Heart right ventricle (tissue), 16 donors: ENCODE results near the gene TNS3. TPM values are rescaled to one million over a fixed set of nuclear protein-coding genes. Genes with fewer than 3 reads are reported as not detected.

Experiments used
- ATAC-seq, 8 donors: fragments of 200-7000 bp; cut with Tn5 transposase; one replicate each; pipeline ENCODE4 v1.9.1; 2020; ENCODE audit warnings: mild to moderate bottlenecking in 8 of 8, moderate library complexity in 8 of 8, moderate number of reproducible peaks in 1 of 8
- DNase-seq, 2 donors: peaks; one replicate each; pipeline ENCODE4 v3.0.0-alpha.2; 2020
- H3K27ac ChIP-seq, 10 donors: fragments of 200-600 bp; sonication (generic) in 2 of 10; one replicate each; pipeline versions ENCODE4 v1.5.0 to v1.8.0; 2020 to 2022; ENCODE audit warnings: mild to moderate bottlenecking in 3 of 10
- H3K27me3 ChIP-seq, 7 donors: fragments of 200-600 bp; one replicate each; pipeline ENCODE4 v1.8.0; 2021 to 2022; ENCODE audit warnings: mild to moderate bottlenecking in 2 of 7
- H3K36me3 ChIP-seq, 9 donors: fragments of 200-600 bp; sonication (generic) in 1 of 9; one replicate each; pipeline versions ENCODE4 v1.5.0 to v1.8.0; 2020 to 2022; ENCODE audit warnings: mild to moderate bottlenecking in 2 of 9
- H3K4me1 ChIP-seq, 9 donors: fragments of 200-600 bp; sonication (generic) in 1 of 9; one replicate each; pipeline versions ENCODE4 v1.5.0 to v1.8.0; 2020 to 2022; ENCODE audit warnings: mild to moderate bottlenecking in 4 of 9
- H3K4me3 ChIP-seq, 10 donors: fragments of 200-600 bp; sonication (generic) in 2 of 10; one replicate each; pipeline versions ENCODE4 v1.5.0 to v1.8.0; 2020 to 2022; ENCODE audit warnings: mild to moderate bottlenecking in 7 of 10, moderate library complexity in 2 of 10
- H3K9me3 ChIP-seq, 11 donors: fragments of 200-600 bp in 10 of 11; sonication (generic) in 2 of 11; one replicate each; pipeline versions ENCODE4 v1.5.0 to v1.8.0; 2013 to 2022; ENCODE audit warnings: mild to moderate bottlenecking in 2 of 11, control low read depth in 1 of 11, moderate library complexity in 1 of 11
- CTCF ChIP-seq, 9 donors: fragments of 200-600 bp; sonication (generic) in 2 of 9; IDR thresholded peaks; one replicate each; pipeline versions ENCODE4 v1.5.0 to v1.8.0; 2021 to 2022; ENCODE audit warnings: antibody characterized with exemption in 9 of 9, mild to moderate bottlenecking in 5 of 9, moderate library complexity in 1 of 9
- WGBS, 2 donors: extraction: QIAGEN DNeasy Blood & Tissue Kit; methylation state at CpG; one replicate each; pipeline ENCODE4 v1.1.7; 2013; ENCODE audit warnings: inconsistent platforms in 1 of 2; 5-methylcytosine and 5-hydroxymethylcytosine counted together
- intact Hi-C, 10 donors: fragments of 100-400 bp; cut with DNase I; formaldehyde crosslinking; loops; one replicate each; pipeline versions ENCODE4 v1.11.1 to v1.14.2; 2022
- polyA plus RNA-seq, 2 donors: library from polyadenylated mRNA; stranded (reverse); fragments of 200-250 nt; gene quantifications; one replicate each; pipeline ENCODE4 v1.2.3, GENCODE V29; 2013
- total RNA-seq, 10 donors: library from RNA; stranded (reverse); fragmentation: NEBNext Ultra II Directional in 3 of 10; extraction: Animal tissue kit (Norgen Biotek cat#: 25700) in 3 of 10; gene quantifications; one replicate each; pipeline versions ENCODE4 v1.2.1 to v1.2.4, GENCODE V29; 2021 to 2023
- donor health status: Arrhythmogenic right ventricular cardiomyopathy.
- donor health status: ischemic (EF 13 %, LVEDD 7.1; RV severe dilation, severe dysfunction).
- donor health status: healthy with polysubstance abuse.
- donor health status: DM: no; HTN: yes; CAD: no.
- donor health status: DM: no; HTN: no; CAD: no.
- donor health status: ischemic (EF 25% LVEDD 6.9; RV normal size, moderate dysfunction).
- donor health status: ischemic (EF 25% LVEDD 5.7; RV mildly dilated, moderate dysfunction).
- donor health status: healthy.
- donor health status: DM: yes; HTN: yes; CAD: no.
- donor health status: Ischemic cardiomyopathy.
- donor health status: ischemic (EF 35%, LVEDD 5.7; RV mildly dilated, moderate dysfunction).
- donor health status: nonischemic (EF 11% LVEDD 7.7; RV severe dilation, severe dysfunction).
- donor health status: DM: yes; HTN: yes; CAD: no.
- donor health status: PGD.
- donor health status: ischemic (EF 29% LVEDD 5.4; RV normal size, mild dysfunction).
- donor health status: nonischemic (EF 23%, LVEDD 6.1; RV moderate dilation, normal function).

The TNS3 gene
- total and polyA plus RNA-seq, 12 donors, result 6.7 to 74.2 (median 34.0) TPM

DNA sequence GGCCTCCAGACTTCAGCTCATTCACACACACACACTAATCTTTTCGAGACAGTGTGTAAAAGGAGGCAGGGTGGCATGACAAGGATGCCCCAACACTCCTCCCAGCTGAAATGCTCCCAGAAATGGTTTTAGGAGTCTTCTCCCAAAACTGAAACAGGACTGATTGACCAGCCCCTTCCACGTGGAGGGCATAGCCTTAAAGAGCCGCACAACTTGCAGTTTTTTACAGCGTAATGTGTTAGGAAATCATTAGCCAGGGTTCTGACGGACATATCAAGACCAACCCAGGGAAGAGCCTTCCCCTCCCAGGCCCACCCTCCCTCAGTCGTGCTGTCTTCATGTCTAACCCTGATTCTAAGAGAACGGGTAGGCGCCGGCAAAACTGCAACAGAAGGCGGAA, 224.6 kb downstream of the TNS3 start:
- Histone ChIP-seq H3K36me3 (peaks cover 0 to 22% (median 0%) of the 10 kb centered on the region in 9 donors), H3K27ac (no peak overlapping the region), H3K4me1 (peaks cover 0 to 48% (median 21%) of the 10 kb centered on the region in 9 donors), H3K27me3 (no peaks in the 10 kb centered on the region), H3K4me3 (no peak overlapping the region), H3K9me3 (no peaks in the 10 kb centered on the region)
- DNase-seq, result no peak
- no peak for TF ChIP-seq CTCF (IDR thresholded peaks at IDR 0.05)
- ATAC-seq, result no peak
- intact Hi-C loops, result loop anchor here in 1 of 10 donors (1.0 kb wide), 1 partner anchor 17 kb away; no protein-coding TSS in a partner anchor
- 88 to 92% methylated on average over 10 of the region's 10 CpGs for WGBS, 2 donors

GRCh38 chr7:47356261-47356660, 225.7 kb downstream of the TNS3 start:
- DNase-seq, result no peak
- H3K27me3 ChIP-seq, result no peaks in the 10 kb centered on the region
- intact Hi-C loops, result no loop called here

DNA sequence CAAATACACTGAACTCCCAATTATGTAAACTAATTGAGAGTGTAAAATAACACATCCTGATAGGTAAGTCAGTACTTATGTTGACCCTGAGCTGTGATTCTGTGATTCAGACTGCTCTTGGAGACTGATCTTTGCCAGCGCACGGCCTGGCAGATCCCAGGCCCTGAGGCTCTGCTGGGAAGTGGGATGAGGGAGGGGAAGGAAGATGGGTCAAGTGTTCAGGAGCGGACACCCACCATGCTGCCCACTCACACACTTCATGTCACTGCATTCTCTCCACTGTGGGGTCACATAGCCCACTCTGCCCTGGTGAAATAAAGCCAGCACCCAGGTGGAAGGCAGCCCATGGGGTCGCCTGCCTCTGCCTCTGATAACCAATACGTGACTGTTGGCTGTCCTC, 226.2 kb downstream of the TNS3 start:
- Histone ChIP-seq H3K27ac (peak overlapping the region in 6 of 10 donors; percentile 3 to 44 (median 24)), H3K36me3 (peaks cover 0 to 22% (median 0%) of the 10 kb centered on the region in 9 donors), H3K4me1 (peaks cover 0 to 31% (median 15%) of the 10 kb centered on the region in 9 donors), H3K9me3 (no peaks in the 10 kb centered on the region), H3K4me3 (no peak overlapping the region), H3K27me3 (no peaks in the 10 kb centered on the region)
- intact Hi-C loops, result no loop called here
- ATAC-seq (peak in 6 of 8 donors; percentile 38 to 56 (median 44)), DNase-seq (no peak)
- TF ChIP-seq CTCF (IDR thresholded peaks at IDR 0.05), result no peak
- 64 to 76% methylated on average over 5 of the region's 5 CpGs for WGBS, 2 donors

More at GRCh38 chr7:47356261-47356660, 225.7 kb downstream of the TNS3 start:
- no peak overlapping the region for H3K27ac ChIP-seq
- TF ChIP-seq CTCF (IDR thresholded peaks at IDR 0.05), result no peak
- H3K4me3 ChIP-seq, result no peak overlapping the region
- ATAC-seq, result no peak
- 91 to 92% methylated on average over 5 of the region's 5 CpGs for WGBS, 2 donors
- peaks cover 0 to 37% (median 20%) of the 10 kb centered on the region in 9 donors for H3K4me1 ChIP-seq
- peaks cover 0 to 22% (median 0%) of the 10 kb centered on the region in 9 donors for H3K36me3 ChIP-seq
- no peaks in the 10 kb centered on the region for H3K9me3 ChIP-seq

GRCh38 chr7:47354831-47355541, 226.9 kb downstream of the TNS3 start:
- DNase-seq (peak; percentile 41 to 59), ATAC-seq (peak; percentile 41 to 84 (median 68))
- Histone ChIP-seq H3K27me3 (no peaks in the 10 kb centered on the region), H3K36me3 (peaks cover 0 to 22% (median 0%) of the 10 kb centered on the region in 9 donors), H3K9me3 (no peaks in the 10 kb centered on the region), H3K4me1 (peaks cover 0 to 24% (median 13%) of the 10 kb centered on the region in 9 donors), H3K4me3 (no peak overlapping the region), H3K27ac (peak overlapping the region in 7 of 10 donors; percentile 3 to 44 (median 22))
- TF ChIP-seq CTCF (IDR thresholded peaks at IDR 0.05), result no peak
- intact Hi-C loops, result no loop called here
- 62 to 68% methylated on average over 22 of the region's 22 CpGs for WGBS, 2 donors
